Measurements from ENCODE around the gene RASL12. TPM values are rescaled to one million over a fixed set of nuclear protein-coding genes. Genes with fewer than 3 reads are reported as not detected.
A peak's percentile ranks its signal among the peaks of the same experiment; 100 is the strongest.

Gene RASL12
- total and polyA plus RNA-seq, 2 of the 4 experiments (the other 2 are of a cell fraction), result 0.18 to 0.22 TPM

DNA sequence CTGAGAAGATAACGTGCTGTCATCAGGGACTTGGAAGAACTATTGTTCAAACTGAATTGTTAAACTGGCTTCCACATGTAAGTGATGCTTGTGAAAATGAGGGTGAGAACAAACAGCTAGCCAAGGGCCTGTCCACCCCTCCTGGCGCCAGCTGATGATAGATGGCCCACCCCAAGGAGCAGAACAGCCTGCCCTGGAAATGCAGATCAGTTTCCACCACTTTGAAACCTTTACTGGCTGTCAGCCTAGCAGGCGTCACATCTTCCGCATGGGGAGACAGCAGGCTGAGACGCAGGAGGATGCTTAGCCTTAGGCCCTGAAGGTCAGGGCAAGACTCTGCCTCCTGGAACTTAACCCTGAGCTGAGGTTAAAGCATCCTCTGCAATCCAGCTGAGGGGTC lies 29.0 kb downstream of the RASL12 start:
- Histone ChIP-seq H2AK9ac (replicated peaks; ENCODE audit: low read depth, low read length, poor library complexity) (no peak overlapping the region), H2BK120ac (ENCODE audit: low read depth, low read length) (no peak overlapping the region), H3K23ac (ENCODE audit: low read depth, low read length) (no peak overlapping the region), H2BK20ac (ENCODE audit: low read depth, low read length) (no peak overlapping the region), H3K4me2 (ENCODE audit: low read depth, low read length) (no peak overlapping the region), H4K91ac (ENCODE audit: insufficient read depth, low read depth, low read length) (no peak overlapping the region), H3K79me1 (ENCODE audit: low read depth in 1 of 2, low read length in 2 of 2) (no peaks in the 10 kb centered on the region), H3K27me3 (ENCODE audit: control insufficient read depth, insufficient read depth, low read length) (no peaks in the 10 kb centered on the region), H3K4ac (ENCODE audit: low read depth, low read length) (no peak overlapping the region), H2BK15ac (ENCODE audit: low read depth, low read length) (no peak overlapping the region), H4K5ac (ENCODE audit: low read depth, low read length) (no peak overlapping the region), H3K4me3 (ENCODE audit: insufficient read depth, low read depth, low read length) (no peak overlapping the region), H3K36me3 (ENCODE audit: control insufficient read depth, insufficient read depth, low read length) (no peaks in the 10 kb centered on the region), H3K18ac (ENCODE audit: low read depth, low read length) (no peak overlapping the region), H3K9ac (ENCODE audit: low read depth, low read length) (no peak overlapping the region), H3K14ac (replicated peaks; ENCODE audit: low read depth, low read length) (no peak overlapping the region), H3K27ac (ENCODE audit: insufficient read depth, low read length) (no peak overlapping the region), H3K4me1 (ENCODE audit: control insufficient read depth, insufficient read depth, low read length) (peaks cover 7% of the 10 kb centered on the region; the same call in 1 of the 2 replicates), H2AFZ (replicated peaks; ENCODE audit: low read length, poor library complexity) (peak overlapping the region; percentile 26), H2BK5ac (ENCODE audit: low read depth, low read length, poor library complexity, severe bottlenecking) (no peak overlapping the region), H2AK5ac (ENCODE audit: low read depth, low read length) (peak overlapping the region; percentile 23; the same call in 1 of the 2 replicates), H3K9me3 (ENCODE audit: control insufficient read depth, insufficient read depth, low read length) (no peaks in the 10 kb centered on the region), H4K20me1 (ENCODE audit: insufficient read depth, low read length) (no peaks in the 10 kb centered on the region), H3K9me1 (ENCODE audit: insufficient read depth, low read length) (peaks cover 7% of the 10 kb centered on the region; the same call in 1 of the 2 replicates), H4K8ac (ENCODE audit: low read depth in 2 of 2, low read length in 2 of 2) (no peak overlapping the region), H3K56ac (ENCODE audit: extremely low read depth, insufficient read depth, low read length) (no peak overlapping the region)
- BruUV-seq (replicated peaks), result no TSS peak
- dilution Hi-C loops (cut with HindIII; ENCODE audit: low sequenced_read_pairs, unreplicated experiment) (no loop called here), in situ Hi-C loops (cut with MboI; ENCODE audit: low sequenced_read_pairs) (loop anchor here (10.0 kb wide), 2 partner anchors 46 to 236 kb away; no protein-coding TSS in a partner anchor), intact Hi-C loops (cut with micrococcal nuclease) (loop anchor here (10.0 kb wide), 1 partner anchor 236 kb away; no protein-coding TSS in a partner anchor)
- no peak for TF ChIP-seq NFE2L2 (IDR thresholded peaks at IDR 0.05; ENCODE audit: low read depth, low read length)
- ChIA-PET CTCF (interaction anchor here (0.6 to 1.4 kb wide), 2 partner anchors 44 to 103 kb away, joined by 4 to 6 read pairs; no protein-coding TSS in a partner anchor), POLR2A (ENCODE audit: unreplicated experiment) (no interaction called here)
- DNase-seq (no peak), ATAC-seq (ENCODE audit: low read depth) (no peak)
- WGBS, 2 experiments (ENCODE audit: extremely low coverage in 2 of 2, insufficient read length in 1 of 2), result no CpG with 5 or more reads among the region's 5 CpGs

Data from IMR-90 (cell line).